Right ventricle myocardium inferior (tissue), 1 donor: ENCODE results near the gene DDTL. TPM values are rescaled to one million over a fixed set of nuclear protein-coding genes. Genes with fewer than 3 reads are reported as not detected.
"Not testable (repeated sequence)": the region's sequence is repeated elsewhere in the genome, so short reads cannot be mapped to it uniquely, and the experiment has no call there.

Source experiments
- ATAC-seq: fragments of 200-7000 bp; cut with Tn5 transposase; one replicate; pipeline ENCODE4 v1.9.1; 2020; ENCODE audit warnings: mild to moderate bottlenecking, moderate library complexity
- DNase-seq: peaks from one replicate; pipeline ENCODE4 v3.0.0; 2021; ENCODE audit errors: missing footprints
- intact Hi-C: fragments of 100-400 bp; cut with DNase I; formaldehyde crosslinking; loops from one replicate; pipeline ENCODE4 v1.11.0; 2022
- total RNA-seq: library from RNA; stranded (reverse); fragmentation: NEBNext Ultra II Directional; extraction: Animal tissue kit (Norgen Biotek cat#: 25700); gene quantifications from one replicate; pipeline ENCODE4 v1.2.1, GENCODE V29; 2021
- donor health status: DM: no; HTN: yes; CAD: no; lungs with severe emphysema.

Gene DDTL
- total RNA-seq, 1 donor from 2014 or later, result 1.5 TPM

GRCh38 chr22:23961084-23961771, 5.5 kb upstream of the DDTL start, which contains the start of gene GSTT2B:
GSTT2B (minus strand) TSS chr22:23961195; CDS start chr22:23961131, 64 bp downstream.
- DNase-seq, intact Hi-C loops: not testable (repeated sequence)
- ATAC-seq, result peak; percentile 82

GRCh38 chr22:23966094-23966493, 594 bp upstream of the DDTL start:
- ATAC-seq, result peak; percentile 32
- DNase-seq, intact Hi-C loops: not testable (repeated sequence)

GRCh38 chr22:23969071-23969470, 2.4 kb downstream of the DDTL start:
- ATAC-seq (no peak), DNase-seq (peak; percentile 27)
- intact Hi-C loops, result no loop called here

GRCh38 chr22:23970201-23970641, 3.5 kb downstream of the DDTL start:
- ATAC-seq (no peak), DNase-seq (no peak)
- intact Hi-C loops, result loop anchor here (5.0 kb wide), 1 partner anchor 43 kb away; no protein-coding TSS in a partner anchor

- ATAC-seq (no peak), DNase-seq (no peak)
- intact Hi-C loops, result loop anchor here (5.0 kb wide), 1 partner anchor 44 kb away; no protein-coding TSS in a partner anchor
Observed at GRCh38 chr22:23970816-23971486, 4.3 kb downstream of the DDTL start.

DNA sequence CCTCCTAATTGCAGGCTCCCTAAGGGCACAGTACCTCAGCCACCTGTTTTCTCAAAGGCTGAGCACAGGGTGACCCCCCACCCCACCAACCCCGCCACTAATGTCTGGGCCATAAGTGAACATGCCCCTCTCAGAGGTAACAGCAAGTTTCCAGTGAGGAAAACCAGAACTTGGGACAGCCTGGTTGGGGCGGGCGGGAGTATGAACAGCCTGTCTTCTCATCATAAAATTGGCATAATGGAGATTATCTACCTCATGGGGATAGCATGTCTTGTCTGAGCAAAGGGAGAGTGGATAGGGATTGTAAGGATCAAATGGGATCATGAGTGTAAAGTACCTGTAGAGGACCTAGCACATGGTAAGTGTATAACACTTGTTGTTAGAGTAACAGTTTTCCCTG, 5.2 kb downstream of the DDTL start:
- not testable (repeated sequence) for DNase-seq, ATAC-seq
- intact Hi-C loops, result loop anchor here (5.0 kb wide), 1 partner anchor 45 kb away; no protein-coding TSS in a partner anchor

- not testable (repeated sequence) for DNase-seq
- peak; percentile 96 for ATAC-seq
- intact Hi-C loops, result loop anchor here (5.0 kb wide), 1 partner anchor 47 kb away; no protein-coding TSS in a partner anchor
Observed at GRCh38 chr22:23974345-23974744, 7.7 kb downstream of the DDTL start, which contains the start of gene DDT. DDT (minus strand) TSS chr22:23974441; CDS start chr22:23974414, 27 bp downstream.

DNA sequence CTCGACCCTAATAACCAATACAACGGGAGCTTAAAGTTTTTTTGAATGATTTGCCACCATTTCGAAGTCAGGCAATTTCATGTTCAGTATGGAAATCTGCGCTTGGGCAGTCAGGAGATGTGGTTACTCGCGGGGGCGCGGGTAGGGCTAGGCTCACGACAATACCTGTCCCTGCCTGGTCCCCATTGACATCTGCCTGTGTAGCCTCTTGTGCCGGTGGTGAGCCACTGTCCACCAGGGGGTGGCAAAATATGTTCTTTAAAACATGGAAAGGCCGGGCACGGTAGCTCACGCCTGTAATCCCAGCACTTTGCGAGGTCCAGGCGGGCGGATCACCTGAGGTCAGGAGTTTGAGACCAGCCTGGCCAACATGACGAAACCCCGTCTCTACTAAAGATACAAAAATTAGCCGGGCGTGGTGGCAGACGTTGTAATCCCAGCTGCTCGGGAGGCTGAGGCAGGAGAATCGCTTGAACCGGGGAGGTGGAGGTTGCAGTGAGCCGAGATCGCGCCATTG, 8.2 kb downstream of the DDTL start:
- intact Hi-C loops, result loop anchor here (5.0 kb wide), 1 partner anchor 48 kb away; no protein-coding TSS in a partner anchor
- DNase-seq, result not testable (repeated sequence)
- ATAC-seq, result peak; percentile 26

GRCh38 chr22:23977304-23977703, 10.6 kb downstream of the DDTL start:
- DNase-seq, intact Hi-C loops, ATAC-seq: not testable (repeated sequence)

- ATAC-seq, result peak; percentile 90
- intact Hi-C loops, DNase-seq: not testable (repeated sequence)
Observed at GRCh38 chr22:23979557-23980240, 13.0 kb downstream of the DDTL start, which contains the start of gene GSTT2. GSTT2 (plus strand) TSS chr22:23980134.

- DNase-seq, intact Hi-C loops, ATAC-seq: not testable (repeated sequence)
Observed at GRCh38 chr22:23980567-23980966, 13.9 kb downstream of the DDTL start.

GRCh38 chr22:23984430-23984829, 17.7 kb downstream of the DDTL start:
- intact Hi-C loops, result no loop called here
- DNase-seq (no peak), ATAC-seq (no peak)

- ATAC-seq, intact Hi-C loops, DNase-seq: not testable (repeated sequence)
Observed at GRCh38 chr22:23986089-23986488, 19.4 kb downstream of the DDTL start.

- intact Hi-C loops, DNase-seq, ATAC-seq: not testable (repeated sequence)
Observed at GRCh38 chr22:23986538-23987178, 20.0 kb downstream of the DDTL start.

DNA sequence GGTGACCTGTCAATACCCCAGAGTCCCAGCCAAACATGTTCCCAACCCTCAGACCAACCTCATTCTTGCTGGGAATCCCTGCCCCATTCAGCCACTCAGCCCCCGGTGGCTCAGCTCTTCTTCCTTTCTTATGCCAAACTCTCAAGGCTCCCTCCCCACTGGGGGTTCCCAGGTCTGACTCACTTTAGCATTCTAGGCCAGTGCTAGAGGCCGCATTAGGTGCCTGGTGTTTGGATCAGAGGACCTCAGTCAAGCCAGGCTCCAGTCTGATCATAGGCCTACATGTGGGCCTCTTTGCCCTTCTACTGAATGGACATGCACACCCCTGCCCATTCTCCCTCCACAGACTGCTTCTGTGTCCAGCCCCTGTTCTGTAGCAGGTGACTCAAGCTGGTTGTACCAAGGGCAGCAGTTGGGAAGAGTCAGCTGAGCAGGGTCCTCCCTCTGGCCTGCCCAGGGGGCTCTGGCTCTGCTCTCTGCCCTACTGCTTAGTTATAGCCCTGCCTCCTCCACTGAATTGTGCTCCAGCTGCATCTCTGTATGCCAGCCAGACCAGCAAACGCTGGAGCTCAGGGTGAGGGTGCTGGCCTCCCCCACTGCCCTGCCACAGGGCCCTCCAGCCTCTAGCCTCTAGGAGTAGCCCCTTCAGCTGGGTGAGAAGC, 23.0 kb downstream of the DDTL start:
- DNase-seq, intact Hi-C loops, ATAC-seq: not testable (repeated sequence)

GRCh38 chr22:23993080-23993479, 26.4 kb downstream of the DDTL start:
- ATAC-seq, intact Hi-C loops: not testable (repeated sequence)

DNA sequence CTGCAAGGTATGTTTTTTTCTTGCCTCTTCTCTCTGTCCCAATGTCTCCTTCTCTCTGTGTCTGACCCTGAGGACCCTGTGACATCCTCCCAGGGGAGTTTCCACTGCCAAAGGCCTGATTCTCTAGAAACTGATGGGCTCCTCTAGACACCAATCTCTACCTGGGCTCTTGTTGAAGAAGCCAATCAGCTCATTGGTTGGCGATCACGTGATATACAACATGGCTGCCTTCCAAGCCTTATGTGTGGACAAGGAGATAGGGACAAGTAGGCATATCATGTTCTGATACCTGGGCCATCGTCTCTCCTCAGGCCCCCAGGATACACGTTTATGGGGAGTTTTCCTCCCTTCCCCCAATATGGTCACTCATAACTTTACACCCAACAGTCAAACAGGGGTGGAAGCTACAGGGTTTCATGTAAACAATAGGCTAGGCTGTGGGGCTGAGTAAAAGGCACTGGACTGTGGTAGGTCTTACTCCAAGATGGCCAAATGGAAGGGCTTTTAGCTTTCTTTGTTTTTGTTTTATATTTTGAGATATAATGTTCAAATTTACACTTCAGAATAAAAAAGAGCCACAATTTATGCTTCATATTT, 27.0 kb downstream of the DDTL start:
- ATAC-seq, intact Hi-C loops, DNase-seq: not testable (repeated sequence)

More at GRCh38 chr22:23993080-23993479, 26.4 kb downstream of the DDTL start:
- DNase-seq, result not testable (repeated sequence)
